PC-3 (cell line): ENCODE data around the gene COL8A2.

Experiments used
- CTCF ChIP-seq: fragments of 300-600 bp; sonication (generic); conservative IDR thresholded peaks from 2 replicates; pipeline ENCODE4 v1.5.1; 2017; ENCODE audit warnings: antibody characterized with exemption, low read depth, mild to moderate bottlenecking, low read length
- EZH2 ChIP-seq: fragments of 300-600 bp; sonication (generic); IDR thresholded peaks from one replicate; pipeline ENCODE4 v1.6.1; 2017; ENCODE audit warnings: antibody characterized with exemption, mild to moderate bottlenecking, low read length; ENCODE audit not compliant: unreplicated experiment
- EZH2phosphoT487 ChIP-seq: fragments of 300-600 bp; sonication (generic); IDR thresholded peaks from 2 replicates; pipeline ENCODE4 v1.6.1; 2018; ENCODE audit warnings: mild to moderate bottlenecking, antibody characterized with exemption, low read length, borderline replicate concordance

GRCh38 chr1:36114371-36114770, 10.7 kb downstream of the COL8A2 start:
- TF ChIP-seq EZH2 = no peak
- TF ChIP-seq EZH2phosphoT487 = no peak
- no peak for TF ChIP-seq CTCF
